ENCODE data around the gene SERTAD3.
"Not testable (repeated sequence)": the region's sequence is repeated elsewhere in the genome, so short reads cannot be mapped to it uniquely, and the experiment has no call there.

The SERTAD3 gene

DNA sequence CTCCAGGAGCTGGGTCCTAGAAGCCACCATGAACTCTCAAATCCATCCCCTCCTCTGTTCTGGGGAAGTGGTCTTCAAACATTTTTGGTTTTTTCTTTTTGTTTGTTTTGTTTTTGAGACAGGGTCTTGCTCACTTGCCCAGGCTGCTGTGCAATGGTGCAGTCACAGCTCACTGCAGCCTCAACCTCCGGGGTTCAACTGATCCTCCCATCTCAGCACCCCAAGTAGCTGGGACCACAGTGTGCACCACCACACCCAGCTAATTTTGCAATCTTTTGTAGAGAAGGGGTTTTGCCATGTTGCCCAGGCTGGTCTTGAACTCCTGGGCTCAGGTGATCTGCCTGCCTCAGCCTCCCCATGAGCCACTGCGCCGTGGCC, 14.5 kb upstream of the SERTAD3 start:
- DNase-seq (ENCODE audit: low read depth in 2 of 2) = no peak

DNA sequence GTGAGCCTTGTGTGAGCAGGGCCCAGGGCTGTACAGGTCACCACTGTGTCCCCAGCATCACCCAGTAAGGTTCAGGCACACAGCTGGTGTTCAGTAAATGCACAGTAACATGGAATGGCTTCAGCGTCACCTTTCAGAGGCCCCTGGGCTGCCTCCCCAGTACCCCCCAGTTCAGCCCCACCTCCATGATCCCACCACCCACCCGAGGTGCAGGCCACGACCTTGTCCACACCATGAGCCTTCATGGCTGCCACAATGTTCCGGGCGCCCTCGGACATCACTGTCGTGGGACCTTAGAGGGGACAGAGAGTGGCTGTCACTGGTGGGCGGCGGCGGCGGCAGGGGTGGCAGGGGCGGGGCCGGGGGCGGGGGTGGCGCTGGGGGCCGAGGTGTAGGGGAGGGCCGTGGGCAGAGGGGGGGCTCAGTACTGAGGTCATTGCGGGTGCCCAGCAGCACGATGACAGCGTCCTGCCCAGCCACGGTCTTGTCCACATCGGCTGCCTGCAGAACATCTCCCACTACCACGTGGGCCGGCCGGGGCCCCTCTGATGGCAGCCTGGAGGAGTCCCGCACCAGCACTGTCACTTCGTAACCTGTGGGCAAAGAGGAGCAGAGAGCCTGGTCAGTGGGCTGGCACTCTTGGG, 13.9 kb upstream of the SERTAD3 start:
- no peak for DNase-seq (ENCODE audit: low read depth in 2 of 2)

DNA sequence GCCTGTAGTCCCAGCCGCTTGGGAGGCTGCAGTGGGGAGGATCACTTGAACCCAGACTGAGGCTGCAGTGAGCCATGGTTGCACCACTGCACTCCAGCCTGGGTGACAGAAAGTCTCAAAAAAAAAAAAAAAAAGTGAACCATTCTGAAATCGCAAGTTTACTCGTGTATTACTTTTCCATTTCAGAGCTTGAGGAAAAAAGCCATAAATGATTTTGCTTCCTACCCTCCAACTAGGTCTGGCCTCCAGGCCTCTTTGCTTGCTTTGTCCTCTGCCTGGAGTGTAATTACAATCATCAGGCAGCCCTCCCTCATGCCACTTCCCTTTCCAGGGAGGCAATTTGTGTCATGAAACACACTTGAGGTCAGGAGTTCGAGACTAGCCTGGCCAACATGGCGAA, 12.9 kb upstream of the SERTAD3 start:
- DNase-seq (ENCODE audit: low read depth in 2 of 2) = no peak

DNA sequence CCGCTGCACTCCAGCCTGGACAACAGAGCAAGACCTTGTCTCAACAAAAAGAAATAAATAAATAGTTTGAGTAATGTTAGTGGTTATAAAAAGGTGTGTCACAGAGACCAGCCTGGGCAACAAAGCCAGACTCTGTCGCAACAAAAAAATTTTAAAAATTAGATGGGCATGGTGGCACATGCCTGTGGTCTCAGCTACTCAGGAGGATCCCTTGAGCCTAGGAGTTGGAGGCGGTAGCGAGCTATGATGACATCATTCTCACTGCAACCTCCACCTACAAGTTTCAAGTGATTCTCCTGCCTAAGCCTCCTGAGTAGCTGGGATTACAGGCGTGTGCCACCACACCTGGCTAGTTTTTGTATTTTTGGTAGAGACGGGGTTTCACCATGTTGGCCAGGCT, 9.8 kb upstream of the SERTAD3 start:
- not testable (repeated sequence) for DNase-seq (ENCODE audit: low read depth in 2 of 2)

DNA sequence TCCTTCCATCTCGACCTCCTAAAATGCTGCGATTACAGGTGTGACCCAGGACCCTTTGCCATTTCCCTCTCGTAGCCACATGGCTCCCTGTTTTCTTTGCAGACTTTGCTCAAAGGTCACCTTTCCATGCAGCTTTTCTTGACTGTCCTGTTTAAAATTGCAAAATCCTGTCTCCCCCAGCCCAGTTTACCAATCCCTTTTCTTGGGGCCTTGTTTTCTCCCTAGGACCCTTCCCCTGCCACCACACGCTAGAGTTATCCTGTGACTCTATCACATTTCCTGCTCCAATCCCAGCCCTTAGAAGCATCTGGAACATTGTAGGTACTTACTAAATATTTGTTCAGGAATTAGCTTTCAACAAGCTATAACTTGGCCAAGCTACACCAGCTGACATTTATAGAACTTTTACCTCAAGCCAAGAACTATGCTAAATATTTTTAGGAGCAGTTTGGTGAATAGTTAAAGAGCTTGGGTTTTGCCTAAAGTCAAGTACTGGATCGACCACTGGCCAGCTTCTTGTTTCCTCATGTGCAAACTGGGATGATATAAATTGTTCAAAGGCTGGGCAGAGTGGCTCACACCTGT, 9.1 kb upstream of the SERTAD3 start:
- no peak for DNase-seq (ENCODE audit: low read depth in 2 of 2)

DNA sequence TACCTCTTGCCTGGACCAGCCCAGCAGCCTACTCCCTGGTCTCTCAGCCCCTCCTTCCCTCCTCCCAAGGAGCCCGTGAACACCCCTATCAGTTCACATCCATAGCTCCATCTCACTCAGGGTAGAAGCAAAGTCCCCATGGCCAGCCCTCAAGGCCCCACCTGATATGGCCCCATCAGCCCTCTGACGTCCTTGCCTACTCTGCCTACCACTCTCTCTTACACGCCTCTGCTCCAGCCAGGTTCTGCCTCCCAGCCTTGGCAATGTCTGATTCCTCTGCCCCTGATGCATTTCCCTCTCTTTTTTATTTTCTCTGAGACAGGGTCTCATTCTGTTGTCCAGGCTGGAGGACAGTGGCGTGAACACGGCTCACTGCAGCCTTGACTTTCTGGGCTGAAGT, 7.9 kb upstream of the SERTAD3 start:
- DNase-seq (ENCODE audit: low read depth in 2 of 2) = no peak

DNA sequence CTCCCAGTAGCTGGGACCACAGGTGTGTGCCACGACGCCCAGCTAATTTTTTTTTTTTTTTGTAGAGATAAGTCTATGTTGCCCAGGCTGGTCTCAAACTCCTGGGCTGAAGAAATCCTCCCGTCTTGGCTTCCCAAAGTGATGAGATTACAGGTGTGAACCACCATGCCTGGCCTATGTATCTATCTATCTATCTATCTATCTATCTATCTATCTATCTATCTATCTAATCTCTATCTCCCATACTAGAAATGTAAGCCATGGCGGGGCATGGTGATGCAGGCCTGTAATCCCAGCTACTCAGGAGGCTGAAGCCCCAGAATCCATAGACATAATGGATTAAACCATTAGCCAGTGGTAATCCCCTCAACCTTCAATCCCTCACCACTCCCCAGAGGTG, 6.5 kb upstream of the SERTAD3 start:
- DNase-seq (ENCODE audit: low read depth in 2 of 2) = no peak

DNA sequence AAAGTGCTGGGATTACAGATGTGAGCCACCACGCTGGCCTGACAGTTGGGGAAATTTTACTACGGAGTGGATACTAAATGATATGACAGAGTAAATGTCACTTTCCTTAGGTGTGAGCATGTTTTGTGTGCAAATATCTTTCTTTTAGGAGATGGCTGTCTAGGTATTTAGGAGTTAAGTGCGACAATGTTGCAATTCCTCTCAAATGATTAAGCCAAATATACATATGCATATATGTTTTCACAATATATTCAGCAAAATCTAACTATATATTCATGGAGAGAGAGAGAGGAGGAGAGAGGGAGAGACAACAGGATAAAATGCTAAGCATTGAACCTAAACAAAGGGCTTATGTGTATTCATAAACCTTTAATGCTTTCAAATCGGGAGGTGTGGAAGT, 5.4 kb upstream of the SERTAD3 start:
- DNase-seq (ENCODE audit: low read depth in 2 of 2) = no peak

DNA sequence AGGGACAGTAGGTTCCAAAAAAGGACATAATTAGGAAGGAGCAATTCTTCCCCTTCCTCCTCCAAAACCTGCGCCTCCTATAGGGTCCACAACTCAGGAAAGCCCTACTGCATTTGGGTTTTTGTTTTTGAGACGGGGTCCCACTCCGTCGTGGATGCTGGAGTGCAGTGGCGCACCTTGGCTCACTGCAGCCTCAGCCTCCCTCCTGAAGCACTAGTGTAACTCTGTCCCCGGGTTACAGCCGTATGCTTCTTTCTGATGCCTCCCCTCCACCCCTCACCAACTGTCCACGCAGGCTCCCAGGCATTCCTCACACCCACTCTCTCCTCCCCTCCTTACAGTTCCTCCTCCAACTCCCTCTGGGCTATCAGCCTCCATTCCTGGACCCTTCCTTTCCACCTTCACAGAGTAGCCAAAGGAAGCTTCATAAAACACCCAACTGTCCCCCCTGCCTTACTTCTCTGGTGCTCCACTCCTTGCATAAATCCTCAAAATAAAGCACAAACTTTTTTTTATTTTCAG, 2.2 kb upstream of the SERTAD3 start:
- DNase-seq (ENCODE audit: low read depth in 2 of 2) = no peak

DNA sequence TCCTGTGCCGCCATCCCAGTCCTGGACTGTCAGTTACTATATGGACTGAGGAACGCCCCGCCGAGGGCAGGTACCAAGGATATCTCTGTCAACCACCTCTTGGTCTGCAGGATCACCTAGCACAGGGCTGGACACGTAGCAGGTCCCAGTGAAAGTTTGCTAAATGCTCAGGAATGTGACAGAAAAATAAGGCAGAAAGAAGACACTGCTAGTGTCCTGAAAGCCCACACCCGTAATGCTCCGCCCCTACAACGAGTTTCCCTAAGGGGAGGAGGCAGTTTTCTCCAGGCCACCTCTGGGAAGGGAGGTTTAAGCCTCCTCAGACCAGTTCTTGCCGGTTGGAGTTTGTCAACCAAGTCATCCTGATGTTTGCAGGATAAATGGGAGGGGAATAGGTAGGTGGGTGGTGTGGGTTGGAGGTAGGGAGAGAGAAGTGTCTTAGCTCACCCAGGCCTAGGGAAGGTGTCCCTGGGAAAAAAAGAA, 1.7 kb upstream of the SERTAD3 start:
- DNase-seq (ENCODE audit: low read depth in 2 of 2) = no peak

DNA sequence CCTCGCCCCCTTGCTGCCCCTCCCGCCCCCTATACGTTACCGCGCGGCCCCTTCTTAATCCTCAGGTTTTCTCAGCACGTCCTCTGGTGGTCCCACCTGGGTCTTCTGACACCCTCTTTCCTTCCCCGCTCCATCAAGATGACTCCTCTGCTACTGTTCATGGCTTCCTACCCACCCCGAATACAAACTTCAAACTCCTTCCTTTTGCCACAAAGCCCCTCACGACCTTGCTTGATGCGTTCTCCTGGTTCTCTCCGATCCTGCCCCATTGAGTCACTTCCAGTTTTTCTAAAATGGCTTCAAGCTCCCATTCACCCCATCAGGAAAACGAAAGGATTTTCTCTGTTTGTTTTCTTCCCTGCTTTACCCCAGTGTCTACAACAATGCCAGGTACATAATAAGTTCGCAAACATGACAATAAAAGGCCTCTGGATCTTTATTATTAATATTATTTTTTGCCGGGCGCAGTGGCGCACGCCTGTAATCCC, 734 bp upstream of the SERTAD3 start:
- no peak for DNase-seq (ENCODE audit: low read depth in 2 of 2)

DNA sequence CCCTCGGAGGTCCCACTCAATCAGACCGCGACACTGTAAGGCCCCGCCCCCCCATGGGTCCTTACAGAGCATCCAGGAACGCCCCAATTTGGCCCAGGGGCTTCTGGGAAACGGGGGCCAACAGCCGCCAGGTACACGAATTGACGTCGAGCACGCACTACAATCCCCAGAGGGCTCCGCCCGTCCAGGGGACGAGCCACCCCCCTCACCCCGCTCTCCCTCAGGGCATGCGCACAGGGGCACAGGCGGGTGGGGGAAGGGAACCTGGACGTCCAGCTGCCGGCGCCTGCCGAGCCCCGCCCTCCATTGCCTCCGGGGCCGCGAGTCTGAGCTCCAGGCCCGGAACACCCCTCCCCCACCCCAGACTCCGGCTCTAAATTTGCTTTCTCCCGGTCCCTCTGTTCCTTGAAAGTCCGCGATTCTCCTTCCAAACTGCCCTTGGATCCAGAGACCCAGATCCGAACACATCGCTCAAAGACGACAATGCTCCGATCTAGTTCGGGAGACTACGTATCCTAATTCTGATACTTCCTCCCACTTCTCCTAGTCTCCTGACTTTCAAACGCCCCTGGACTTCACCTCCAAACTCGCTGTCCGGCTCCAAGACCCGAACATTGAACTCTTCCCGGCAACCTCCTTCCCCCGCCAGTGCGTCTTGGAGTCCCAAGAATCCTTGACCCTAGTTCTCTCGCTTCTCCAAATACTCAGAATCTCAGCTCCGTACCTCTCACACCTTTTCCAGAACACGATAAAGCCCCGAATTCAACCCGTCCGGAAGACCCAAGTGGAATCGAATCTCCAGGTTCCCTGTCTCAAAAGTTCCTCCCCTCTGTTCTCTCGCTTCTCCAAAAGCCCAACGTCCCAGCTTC, 770 bp downstream of the SERTAD3 start:
- DNase-seq (ENCODE audit: low read depth in 2 of 2) = peak; percentile 95 to 99

DNA sequence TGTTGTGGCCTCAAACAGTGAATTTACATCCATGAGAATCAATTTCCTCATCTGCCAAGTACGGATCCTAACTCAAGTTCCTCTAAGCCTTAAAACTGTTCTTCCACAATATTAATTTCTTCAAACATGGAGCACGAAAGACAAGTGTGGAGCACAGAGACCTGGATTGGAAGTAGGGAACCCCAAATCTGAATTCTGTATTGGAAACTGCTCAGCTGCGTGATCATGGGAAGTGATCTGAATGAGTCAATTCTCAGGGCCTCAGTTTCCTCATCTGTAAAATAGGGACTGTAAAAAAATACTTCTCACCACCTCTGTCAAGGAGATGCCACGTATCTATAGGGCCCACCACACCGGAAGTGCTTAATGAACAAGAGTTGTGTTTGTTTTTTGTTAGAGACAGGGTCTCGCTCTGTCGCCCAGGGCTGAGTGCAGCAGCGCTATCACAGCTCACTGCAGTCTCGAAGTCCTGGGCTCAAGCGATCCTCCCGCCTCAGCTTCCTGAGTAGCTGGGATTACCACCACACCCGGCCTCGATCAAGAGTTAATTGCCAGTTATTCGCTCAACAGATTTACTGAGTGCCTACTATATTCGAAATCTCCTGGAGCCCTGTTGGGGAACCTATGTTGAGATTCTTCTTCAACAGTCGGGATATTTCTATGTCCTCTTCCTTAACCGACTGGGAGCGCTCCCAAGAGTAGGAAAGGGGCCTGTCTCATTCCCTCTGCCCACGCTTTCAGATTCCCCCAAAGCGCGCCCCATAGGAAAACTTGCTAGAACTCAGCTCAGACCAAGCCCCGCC, 1.6 kb downstream of the SERTAD3 start:
- no peak for DNase-seq (ENCODE audit: low read depth in 2 of 2)

DNA sequence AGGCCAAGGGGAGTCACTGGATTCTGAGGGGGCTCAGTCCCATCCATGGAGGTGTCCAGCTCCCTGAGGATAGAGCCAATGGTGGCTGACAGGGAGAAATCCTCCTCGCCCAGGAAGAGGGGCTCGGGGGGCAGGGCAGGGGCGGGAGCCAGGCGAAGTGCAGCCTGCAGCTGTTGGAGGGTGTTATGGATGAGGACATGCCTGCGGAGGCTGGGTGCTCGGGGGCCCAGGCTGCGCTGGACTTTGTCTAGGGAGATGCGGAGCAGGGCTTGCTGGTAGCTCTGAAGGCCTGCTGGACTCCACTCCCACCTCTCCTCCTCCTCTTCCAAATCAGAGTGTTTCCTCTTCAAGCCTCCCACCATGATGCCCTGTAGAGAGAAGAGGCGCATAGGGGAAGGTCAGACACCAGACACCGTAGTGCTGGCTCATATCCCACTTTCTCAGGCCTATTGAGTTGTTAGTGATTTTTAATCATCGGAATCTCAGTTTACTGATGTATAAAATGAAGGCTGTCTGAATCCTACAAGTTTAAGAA, 2.3 kb downstream of the SERTAD3 start:
- no peak for DNase-seq (ENCODE audit: low read depth in 2 of 2)

DNA sequence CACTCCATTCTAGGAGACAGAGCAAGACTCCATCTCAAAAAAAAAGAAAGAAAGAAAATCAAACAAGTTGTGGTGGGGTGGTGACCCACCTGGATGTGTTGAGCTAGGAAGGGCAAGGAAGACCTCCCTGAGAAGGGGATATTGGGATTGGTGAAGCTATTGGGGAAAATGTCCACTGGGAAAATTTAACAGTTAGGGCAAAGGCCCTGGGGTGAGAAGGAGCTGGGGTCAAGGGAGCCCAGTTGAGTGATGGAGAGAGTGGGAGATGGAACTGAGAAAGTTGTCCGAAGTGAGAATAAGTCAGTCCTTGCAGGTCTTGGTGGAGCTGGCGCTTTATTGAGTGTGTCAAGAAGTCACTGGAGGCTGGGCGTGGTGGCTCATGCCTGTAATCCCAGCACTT, 5.9 kb downstream of the SERTAD3 start:
- DNase-seq (ENCODE audit: low read depth in 2 of 2) = no peak

DNA sequence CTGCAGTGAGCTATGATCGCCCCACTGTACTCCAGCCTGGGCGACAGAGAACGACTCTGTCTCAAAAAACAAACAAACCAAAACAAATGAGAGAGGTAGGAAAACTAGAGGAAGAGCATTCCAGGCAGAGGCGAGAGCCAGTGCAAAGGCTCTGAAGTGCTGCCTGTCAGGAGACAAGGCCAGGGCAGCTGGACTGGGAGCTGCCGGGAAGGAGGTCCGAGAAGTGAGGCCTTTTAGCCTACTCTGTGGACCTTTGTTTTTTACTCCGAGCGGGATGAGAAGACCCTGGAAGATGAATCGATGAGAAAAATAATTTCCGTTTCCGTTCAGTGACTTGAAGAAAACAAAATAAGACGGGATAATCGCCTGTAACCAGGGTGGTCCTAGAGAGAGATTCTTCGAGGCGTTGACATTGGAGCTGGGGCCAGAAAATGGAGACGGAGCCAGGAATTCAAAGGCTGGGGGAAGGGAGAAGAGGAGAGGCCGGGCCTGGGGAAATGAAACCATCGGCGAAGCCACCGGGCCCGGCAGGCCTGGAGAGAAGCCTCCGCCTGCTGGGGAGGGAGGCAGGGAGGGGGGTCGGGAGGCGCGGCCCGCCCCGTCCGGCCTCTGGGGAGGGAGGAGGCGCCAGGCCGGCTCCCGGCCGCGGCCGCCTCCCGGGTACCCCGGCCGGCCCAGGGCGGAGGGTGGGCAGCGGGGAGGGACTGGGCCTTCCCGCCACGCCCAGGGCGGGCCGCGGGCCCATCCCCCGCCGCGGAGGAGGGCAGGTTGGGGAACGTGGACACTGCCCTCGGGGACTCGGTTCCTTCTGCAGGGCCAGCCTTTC, 10.5 kb downstream of the SERTAD3 start:
- DNase-seq (ENCODE audit: low read depth in 2 of 2) = peak; percentile 38 to 46

DNA sequence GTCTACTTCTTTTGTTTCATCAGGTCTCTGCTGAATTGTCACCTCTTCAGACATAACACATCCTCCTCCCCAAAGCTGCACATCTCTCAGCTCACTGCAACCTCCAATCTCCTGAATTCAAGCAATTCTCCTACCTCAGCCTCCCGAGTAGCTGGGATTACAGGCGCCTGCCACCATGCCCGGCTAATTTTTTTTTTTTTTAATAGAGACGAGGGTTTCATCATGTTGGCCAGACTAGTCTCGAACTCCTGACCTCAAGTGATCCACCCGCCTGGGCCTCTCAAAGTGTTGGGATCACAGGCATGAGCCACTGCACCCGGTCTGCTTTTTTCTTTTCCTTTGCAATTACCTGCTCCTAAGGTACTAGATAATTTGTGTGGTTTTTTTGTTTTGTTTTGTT, 11.4 kb downstream of the SERTAD3 start:
- DNase-seq (ENCODE audit: low read depth in 2 of 2) = not testable (repeated sequence)

DNA sequence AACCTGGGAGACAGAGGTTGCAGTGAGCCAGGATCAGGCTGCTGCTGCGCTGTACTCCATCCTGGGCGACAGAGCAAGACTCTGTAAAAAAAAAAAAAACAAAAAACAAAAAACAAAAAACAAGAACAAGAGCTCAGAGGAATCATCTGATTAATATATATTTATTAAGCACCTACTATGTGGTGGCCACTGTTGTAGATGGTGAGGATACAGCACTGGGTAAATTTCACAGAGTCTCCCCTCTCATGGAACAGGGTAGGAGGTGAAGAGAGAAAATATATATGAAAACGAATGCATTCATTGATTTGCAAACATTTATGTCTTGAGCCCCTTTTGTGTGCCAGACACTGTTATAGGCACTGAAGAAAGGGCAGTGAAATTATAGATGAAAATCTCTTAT, 12.4 kb downstream of the SERTAD3 start:
- no peak for DNase-seq (ENCODE audit: low read depth in 2 of 2)

DNA sequence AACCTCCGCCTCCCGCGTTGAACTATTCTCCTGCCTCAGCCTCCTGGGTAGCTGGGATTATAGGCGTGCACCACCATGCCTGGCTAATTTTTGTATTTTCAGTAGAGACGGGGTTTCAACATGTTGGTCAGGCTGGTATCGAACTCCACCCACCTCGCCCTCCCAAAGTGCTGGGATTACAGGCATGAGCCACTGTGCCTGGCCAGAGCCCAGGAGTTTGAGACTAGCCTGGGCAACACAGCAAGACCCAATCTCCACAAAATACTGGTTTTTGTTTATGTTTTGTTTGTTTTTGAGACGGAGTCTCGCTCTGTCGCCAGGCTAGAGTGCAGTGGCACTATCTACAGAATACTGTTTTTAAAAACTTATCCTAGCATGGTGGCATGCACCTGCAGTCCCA, 13.9 kb downstream of the SERTAD3 start:
- not testable (repeated sequence) for DNase-seq (ENCODE audit: low read depth in 2 of 2)

DNA sequence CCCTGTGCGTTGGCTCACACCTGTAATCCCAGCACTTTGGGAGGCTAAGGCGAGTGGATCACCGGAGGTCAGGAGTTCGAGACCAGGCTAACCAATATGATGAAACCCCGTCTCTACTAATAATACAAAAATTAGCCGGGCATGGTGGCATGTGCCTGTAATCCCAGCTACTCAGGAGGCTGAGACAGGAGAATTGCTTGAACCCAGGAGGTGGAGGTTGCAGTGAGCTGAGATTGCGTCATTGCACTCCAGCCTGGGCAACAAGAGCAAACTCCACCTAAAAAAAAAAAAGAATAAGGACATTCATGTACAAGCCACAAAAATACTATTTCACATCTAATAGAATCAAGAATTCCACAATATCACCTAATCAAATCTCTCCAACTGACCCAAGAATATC, 15.9 kb downstream of the SERTAD3 start:
- not testable (repeated sequence) for DNase-seq (ENCODE audit: low read depth in 2 of 2)
